Measurements from ENCODE around the gene ADAMTSL1. TPM values are rescaled to one million over a fixed set of nuclear protein-coding genes. Genes with fewer than 3 reads are reported as not detected.

ADAMTSL1 gene
- total RNA-seq, 1 donor from 2014 or later: 1.6 TPM

- TF ChIP-seq CTCF (IDR thresholded peaks at IDR 0.05; ENCODE audit: insufficient read depth, low read length, severe bottlenecking): no peak
- FAIRE-seq: no peak
- DNase-seq (ENCODE audit: low read depth): peak; percentile 22
- Histone ChIP-seq H3K36me3 (ENCODE audit: control insufficient read depth, insufficient read depth, low read length) (no peaks in the 10 kb centered on the region), H3K4me3 (ENCODE audit: low read depth, low read length) (no peak overlapping the region), H3K27me3 (ENCODE audit: control insufficient read depth, insufficient read depth, low read length) (no peaks in the 10 kb centered on the region)
These were observed 128.0 kb downstream of the ADAMTSL1 start for GRCh38 chr9:18601956-18602355.

DNA sequence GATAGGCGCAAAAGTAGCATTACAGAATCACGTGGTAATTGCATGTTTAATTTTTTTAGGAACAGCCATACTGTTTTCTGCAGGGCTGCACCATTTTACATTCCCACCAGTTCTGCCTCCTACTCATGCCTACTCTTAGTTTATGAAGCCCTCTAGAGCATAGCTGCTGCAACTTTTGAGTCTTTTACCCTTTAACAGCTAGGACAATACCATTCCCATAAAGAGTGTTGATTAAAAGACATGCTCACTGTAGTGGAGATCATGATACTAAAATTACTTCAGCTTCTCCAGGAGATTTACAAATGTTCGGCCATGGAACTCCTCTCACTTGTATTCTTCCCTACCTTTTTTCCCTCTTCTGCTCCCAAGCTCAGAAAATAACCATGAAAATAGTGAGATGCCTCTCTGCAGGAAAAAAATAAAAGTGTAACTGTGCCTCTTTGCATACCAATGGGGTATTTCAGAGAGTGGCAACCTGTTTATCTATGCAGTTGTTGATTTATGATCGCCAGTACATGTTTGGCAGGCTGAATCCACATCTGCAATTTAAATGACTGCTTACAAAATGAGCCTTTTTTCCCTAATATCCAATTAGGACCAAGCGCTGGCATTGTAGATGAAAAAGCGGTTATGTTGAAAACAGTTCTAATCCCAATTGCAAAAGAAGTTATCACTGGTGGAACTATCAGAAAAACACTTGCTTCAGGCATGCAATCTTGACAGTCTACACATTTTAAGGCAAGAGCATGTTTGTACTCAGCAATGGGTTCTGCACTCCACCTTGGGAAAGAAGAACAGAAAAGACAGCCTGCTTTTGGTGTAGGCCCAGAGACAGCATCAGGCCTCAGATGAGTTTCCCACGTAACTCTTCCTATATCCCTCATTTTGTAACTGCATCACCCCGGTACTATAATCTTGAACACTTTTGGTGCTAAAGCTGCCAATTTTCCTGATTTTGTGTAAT, 131.1 kb downstream of the ADAMTSL1 start:
- no peak for TF ChIP-seq CTCF (IDR thresholded peaks at IDR 0.05; ENCODE audit: insufficient read depth, low read length, severe bottlenecking)
- no peak overlapping the region for H3K4me3 ChIP-seq (ENCODE audit: low read depth, low read length)
- no peaks in the 10 kb centered on the region for H3K36me3 ChIP-seq (ENCODE audit: control insufficient read depth, insufficient read depth, low read length)
- no peak for FAIRE-seq
- DNase-seq (ENCODE audit: low read depth): no peak
- H3K27me3 ChIP-seq (ENCODE audit: control insufficient read depth, insufficient read depth, low read length): no peaks in the 10 kb centered on the region

- DNase-seq (ENCODE audit: low read depth) (no peak), FAIRE-seq (no peak)
- Histone ChIP-seq H3K4me3 (ENCODE audit: low read depth, low read length) (no peak overlapping the region), H3K27me3 (ENCODE audit: control insufficient read depth, insufficient read depth, low read length) (no peaks in the 10 kb centered on the region), H3K36me3 (ENCODE audit: control insufficient read depth, insufficient read depth, low read length) (no peaks in the 10 kb centered on the region)
- TF ChIP-seq CTCF (IDR thresholded peaks at IDR 0.05; ENCODE audit: insufficient read depth, low read length, severe bottlenecking): no peak
These were observed 131.8 kb downstream of the ADAMTSL1 start for GRCh38 chr9:18605766-18606180.

GRCh38 chr9:18606281-18606680, 132.3 kb downstream of the ADAMTSL1 start:
- no peak for TF ChIP-seq CTCF (IDR thresholded peaks at IDR 0.05; ENCODE audit: insufficient read depth, low read length, severe bottlenecking)
- Histone ChIP-seq H3K36me3 (ENCODE audit: control insufficient read depth, insufficient read depth, low read length) (no peaks in the 10 kb centered on the region), H3K27me3 (ENCODE audit: control insufficient read depth, insufficient read depth, low read length) (no peaks in the 10 kb centered on the region), H3K4me3 (ENCODE audit: low read depth, low read length) (no peak overlapping the region)
- FAIRE-seq (peak; percentile 55), DNase-seq (ENCODE audit: low read depth) (no peak)

- no peak for DNase-seq (ENCODE audit: low read depth)
- Histone ChIP-seq H3K27me3 (ENCODE audit: control insufficient read depth, insufficient read depth, low read length) (no peaks in the 10 kb centered on the region), H3K4me3 (ENCODE audit: low read depth, low read length) (no peak overlapping the region), H3K36me3 (ENCODE audit: control insufficient read depth, insufficient read depth, low read length) (no peaks in the 10 kb centered on the region)
- FAIRE-seq: no peak
- no peak for TF ChIP-seq CTCF (IDR thresholded peaks at IDR 0.05; ENCODE audit: insufficient read depth, low read length, severe bottlenecking)
These were observed 132.9 kb downstream of the ADAMTSL1 start for GRCh38 chr9:18606846-18607245.

Data from bronchial epithelial cell (primary cell).